HepG2 (cell line): ENCODE data around the gene FOXR1. TPM values are rescaled to one million over a fixed set of nuclear protein-coding genes. Genes with fewer than 3 reads are reported as not detected.
A peak's percentile ranks its signal among the peaks of the same experiment; 100 is the strongest.

Source experiments
- ATF1 ChIP-seq: IDR thresholded peaks from 2 replicates; pipeline ENCODE4 v1.6.1; 2016; ENCODE audit warnings: mild to moderate bottlenecking, control low read depth
- CBFB ChIP-seq: sonication (generic); formaldehyde crosslinking; IDR thresholded peaks from 2 replicates; pipeline ENCODE4 v1.4.0; 2020; ENCODE audit warnings: missing genetic modification reagents
- EP300 ChIP-seq, 3 experiments: sonication (generic) in 1 of 3; formaldehyde crosslinking in 1 of 3; IDR thresholded peaks; 2 replicates each; pipeline versions ENCODE4 v1.5.1 to v1.6.1; 2011 to 2020; ENCODE audit warnings: low read depth in 2 of 3, low read length in 2 of 3, borderline replicate concordance in 1 of 3, improper control_type of control experiment in 1 of 3, mild to moderate bottlenecking in 1 of 3, missing genetic modification reagents in 1 of 3, moderate library complexity in 1 of 3
- HIVEP1 ChIP-seq: sonication (generic); formaldehyde crosslinking; IDR thresholded peaks from 2 replicates; pipeline ENCODE4 v1.4.0; 2020; ENCODE audit warnings: mild to moderate bottlenecking, missing genetic modification reagents
- LCORL ChIP-seq, 2 experiments: fragments of 450-650 bp in 1 of 2; sonication (generic) in 1 of 2; formaldehyde crosslinking in 1 of 2; IDR thresholded peaks; 2 replicates each; pipeline versions ENCODE4 v1.5.0 to v1.6.1; 2017 to 2020; ENCODE audit warnings: antibody characterized with exemption in 1 of 2, missing genetic modification reagents in 1 of 2
- MTF1 ChIP-seq: sonication (generic); formaldehyde crosslinking; IDR thresholded peaks from 2 replicates; pipeline ENCODE4 v1.5.0; 2020; ENCODE audit warnings: missing genetic modification reagents
- NFKBIZ ChIP-seq: IDR thresholded peaks from 2 replicates; pipeline ENCODE4 v1.6.1; 2018; ENCODE audit warnings: missing genetic modification reagents, missing compliant biosample characterization
- NFYC ChIP-seq: IDR thresholded peaks from 2 replicates; pipeline ENCODE4 v1.6.1; 2016; ENCODE audit warnings: missing genetic modification reagents, missing compliant biosample characterization
- RELA ChIP-seq: sonication (generic); formaldehyde crosslinking; IDR thresholded peaks from 2 replicates; pipeline ENCODE4 v1.4.0; 2020; ENCODE audit warnings: missing genetic modification reagents
- RFXAP ChIP-seq: sonication (generic); formaldehyde crosslinking; IDR thresholded peaks from 2 replicates; pipeline ENCODE4 v1.4.0; 2020; ENCODE audit warnings: missing genetic modification reagents, borderline replicate concordance
- SATB2 ChIP-seq: sonication (generic); formaldehyde crosslinking; IDR thresholded peaks from 2 replicates; pipeline ENCODE4 v1.5.0; 2020; ENCODE audit warnings: missing genetic modification reagents
- SP5 ChIP-seq: IDR thresholded peaks from 2 replicates; pipeline ENCODE4 v1.6.1; 2016; ENCODE audit warnings: low read depth, borderline replicate concordance
- TOE1 ChIP-seq: sonication (generic); formaldehyde crosslinking; IDR thresholded peaks from 2 replicates; pipeline ENCODE4 v1.4.0; 2020; ENCODE audit warnings: mild to moderate bottlenecking, missing genetic modification reagents
- ZFP36L1 ChIP-seq: sonication (generic); formaldehyde crosslinking; IDR thresholded peaks from 2 replicates; pipeline ENCODE4 v1.8.0; 2022; ENCODE audit warnings: mild to moderate bottlenecking, missing genetic modification reagents, moderate library complexity
- ZMYM3 ChIP-seq: sonication (generic); formaldehyde crosslinking; IDR thresholded peaks from 2 replicates; pipeline ENCODE4 v1.5.1; 2020; ENCODE audit warnings: mild to moderate bottlenecking, missing genetic modification reagents
- ZNF124 ChIP-seq: sonication (generic); formaldehyde crosslinking; IDR thresholded peaks from 2 replicates; pipeline ENCODE4 v1.4.0; 2020; ENCODE audit warnings: missing genetic modification reagents
- ZNF20 ChIP-seq: sonication (generic); formaldehyde crosslinking; IDR thresholded peaks from 2 replicates; pipeline ENCODE4 v1.4.0; 2020; ENCODE audit warnings: mild to moderate bottlenecking, moderate library complexity, missing genetic modification reagents
- ZNF282 ChIP-seq: fragments of 450-650 bp; IDR thresholded peaks from 2 replicates; pipeline ENCODE4 v1.6.1; 2018; ENCODE audit not compliant: partially characterized antibody
- ZNF333 ChIP-seq: sonication (generic); formaldehyde crosslinking; IDR thresholded peaks from 2 replicates; pipeline ENCODE4 v1.4.0; 2020; ENCODE audit warnings: mild to moderate bottlenecking, missing genetic modification reagents, borderline replicate concordance
- ZNF343 ChIP-seq: sonication (generic); formaldehyde crosslinking; IDR thresholded peaks from 2 replicates; pipeline ENCODE4 v1.4.0; 2020; ENCODE audit warnings: mild to moderate bottlenecking, missing genetic modification reagents
- ZNF543 ChIP-seq: sonication (generic); formaldehyde crosslinking; IDR thresholded peaks from 2 replicates; pipeline ENCODE4 v1.4.0; 2020; ENCODE audit warnings: mild to moderate bottlenecking, missing genetic modification reagents
- ZNF605 ChIP-seq: sonication (generic); formaldehyde crosslinking; IDR thresholded peaks from 2 replicates; pipeline ENCODE4 v1.8.0; 2022; ENCODE audit warnings: mild to moderate bottlenecking, missing genetic modification reagents
- ZNF776 ChIP-seq: sonication (generic); formaldehyde crosslinking; IDR thresholded peaks from 2 replicates; pipeline ENCODE4 v1.4.0; 2020; ENCODE audit warnings: mild to moderate bottlenecking, missing genetic modification reagents
- ZSCAN25 ChIP-seq: sonication (generic); formaldehyde crosslinking; IDR thresholded peaks from 2 replicates; pipeline ENCODE4 v1.8.0; 2022; ENCODE audit warnings: mild to moderate bottlenecking, missing genetic modification reagents
- polyA plus RNA-seq, 8 experiments: library from polyadenylated mRNA; depleted of rRNA in 3 of 8; stranded (reverse) in 7 of 8; unstranded in 1 of 8; fragments of >200 nt; fragmentation: Illumina TruSeq in 4 of 8; extraction: Trizol in 4 of 8; gene quantifications; 2 replicates each; pipeline versions ENCODE4 v1.2.1 to v1.2.3, GENCODE V29; 2011 to 2016; ENCODE audit warnings: low read depth in 4 of 8, missing spikeins in 1 of 8, mixed read lengths in 1 of 8; ENCODE audit not compliant: insufficient read depth in 1 of 8
- total RNA-seq, 5 experiments: library from RNA; depleted of rRNA; stranded (reverse); fragments of >200 nt; fragmentation: Illumina TruSeq; extraction: Trizol; gene quantifications; 2 replicates each; pipeline ENCODE4 v1.2.3, GENCODE V29; 2016; ENCODE audit warnings: low read depth in 1 of 5
- TF ChIP-seq, protein P1 (sequence below): sonication (generic); formaldehyde crosslinking; IDR thresholded peaks from 2 replicates; pipeline ENCODE4 v1.5.0; 2020; ENCODE audit warnings: mild to moderate bottlenecking, missing genetic modification reagents, borderline replicate concordance
- TF ChIP-seq, protein P2 (sequence below): IDR thresholded peaks from 2 replicates; pipeline ENCODE4 v1.6.1; 2016; ENCODE audit warnings: missing genetic modification reagents, missing compliant biosample characterization
- TF ChIP-seq, protein P3 (sequence below): sonication (generic); formaldehyde crosslinking; IDR thresholded peaks from 2 replicates; pipeline ENCODE4 v1.8.0; 2022; ENCODE audit warnings: missing genetic modification reagents, mild to moderate bottlenecking, borderline replicate concordance

FOXR1 gene
- total and polyA plus RNA-seq, 2 of the 13 experiments (the other 11 are each of a cell fraction or from before 2014, with no cell fraction given) = not detected

DNA sequence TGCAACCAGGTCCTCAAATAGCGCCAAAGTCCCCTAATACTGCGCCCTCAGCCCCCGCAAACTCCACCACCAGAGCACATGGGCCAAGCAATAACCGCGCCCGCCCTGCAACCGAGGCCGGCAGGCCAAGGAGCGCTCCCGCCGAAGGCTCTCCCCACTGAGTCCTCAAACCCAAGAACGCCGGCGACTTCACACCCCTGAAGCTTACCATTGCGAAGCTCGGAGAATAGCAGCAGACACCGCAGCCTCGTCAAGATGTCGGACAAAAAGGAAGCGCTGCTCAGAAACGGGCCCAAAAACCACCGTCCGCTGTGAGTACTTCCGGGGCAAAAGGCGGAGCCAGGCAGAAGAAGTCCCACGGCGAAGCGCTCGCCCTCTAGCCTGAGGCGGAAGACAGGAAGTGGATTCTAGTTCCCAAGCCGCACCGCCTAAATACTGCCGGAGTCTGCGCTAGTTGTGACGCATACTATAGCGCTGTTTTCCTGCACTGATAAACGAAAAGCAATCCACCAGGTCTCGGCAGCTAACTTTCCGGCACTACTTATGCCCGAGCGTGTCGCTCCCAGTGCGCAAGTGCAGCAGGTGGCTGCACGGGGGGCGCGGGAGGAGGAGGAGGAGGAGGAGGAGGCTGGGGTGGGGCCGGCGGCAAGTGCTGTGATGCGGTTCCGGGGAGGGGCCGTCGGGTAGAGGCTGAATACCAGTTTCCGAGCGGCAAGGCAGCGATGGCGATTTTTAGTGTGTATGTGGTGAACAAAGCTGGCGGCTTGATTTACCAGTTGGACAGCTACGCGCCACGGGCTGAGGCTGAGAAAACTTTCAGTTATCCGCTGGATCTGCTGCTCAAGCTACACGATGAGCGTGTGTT, 46.7 kb downstream of the FOXR1 start, which contains the start of the genes RPS25 and TRAPPC4 (continued):
- TF ChIP-seq, protein P1, sequence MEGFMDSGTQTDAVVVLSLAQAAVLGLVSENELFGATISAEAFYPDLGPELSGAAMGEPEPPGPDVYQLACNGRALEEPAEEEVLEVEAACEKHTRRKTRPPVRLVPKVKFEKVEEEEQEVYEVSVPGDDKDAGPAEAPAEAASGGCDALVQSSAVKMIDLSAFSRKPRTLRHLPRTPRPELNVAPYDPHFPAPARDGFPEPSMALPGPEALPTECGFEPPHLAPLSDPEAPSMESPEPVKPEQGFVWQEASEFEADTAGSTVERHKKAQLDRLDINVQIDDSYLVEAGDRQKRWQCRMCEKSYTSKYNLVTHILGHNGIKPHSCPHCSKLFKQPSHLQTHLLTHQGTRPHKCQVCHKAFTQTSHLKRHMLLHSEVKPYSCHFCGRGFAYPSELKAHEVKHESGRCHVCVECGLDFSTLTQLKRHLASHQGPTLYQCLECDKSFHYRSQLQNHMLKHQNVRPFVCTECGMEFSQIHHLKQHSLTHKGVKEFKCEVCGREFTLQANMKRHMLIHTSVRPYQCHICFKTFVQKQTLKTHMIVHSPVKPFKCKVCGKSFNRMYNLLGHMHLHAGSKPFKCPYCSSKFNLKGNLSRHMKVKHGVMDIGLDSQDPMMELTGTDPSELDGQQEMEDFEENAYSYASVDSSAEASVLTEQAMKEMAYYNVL (CRISPR knock-in tag) = peak; percentile 25; the same call in 1 of the 2 replicates
- TF ChIP-seq ZSCAN25 (CRISPR knock-in tag) (no peak), RFXAP (CRISPR knock-in tag) (peak; percentile 83; the same call in 1 of the 2 replicates), ZNF124 (CRISPR knock-in tag) (peak; percentile 82; the same call in 1 of the 2 replicates), ATF1 (CRISPR knock-in tag) (peak; percentile 87), CBFB (CRISPR knock-in tag) (peak; percentile 66; the same call in 1 of the 2 replicates), SATB2 (CRISPR knock-in tag) (0 out of 2 replicates have a peak, but pooled peaks have one; percentile 58), NFYC (peak; percentile 61), SP5 (CRISPR knock-in tag) (peak; percentile 60), ZNF605 (CRISPR knock-in tag) (peak; percentile 83), ZNF333 (peak; percentile 65; the same call in 1 of the 2 replicates), EP300 (IDR thresholded peaks at IDR 0.05; ENCODE audit: low read depth in 2 of 2, low read length in 2 of 2) (peak in 1 of 2 experiments; percentile 41; a peak in 1 of 4 replicates), EP300 (CRISPR knock-in tag; IDR thresholded peaks at IDR 0.05; ENCODE audit: borderline replicate concordance) (peak; percentile 33; the same call in 1 of the 2 replicates), ZNF282 (no peak), LCORL (IDR thresholded peaks at IDR 0.05) (peak; percentile 29; the same call in 1 of the 2 replicates), LCORL (CRISPR knock-in tag; IDR thresholded peaks at IDR 0.05) (peak; percentile 30; the same call in 1 of the 2 replicates), MTF1 (CRISPR knock-in tag) (no peak), TOE1 (CRISPR knock-in tag) (no peak), ZNF543 (CRISPR knock-in tag) (no peak; the same call in 1 of the 2 replicates), ZNF343 (CRISPR knock-in tag) (0 out of 2 replicates have a peak, but pooled peaks have one; percentile 55), HIVEP1 (CRISPR knock-in tag) (peak; percentile 78; the same call in 1 of the 2 replicates), NFKBIZ (0 out of 2 replicates have a peak, but pooled peaks have one; percentile 32), ZMYM3 (CRISPR knock-in tag) (0 out of 2 replicates have a peak, but pooled peaks have one; percentile 10), RELA (CRISPR knock-in tag) (no peak), ZNF776 (peak; percentile 45; the same call in 1 of the 2 replicates), ZFP36L1 (CRISPR knock-in tag) (0 out of 2 replicates have a peak, but pooled peaks have one; percentile 48), ZNF20 (CRISPR knock-in tag) (0 out of 2 replicates have a peak, but pooled peaks have one; percentile 21)
- TF ChIP-seq, protein P2, sequence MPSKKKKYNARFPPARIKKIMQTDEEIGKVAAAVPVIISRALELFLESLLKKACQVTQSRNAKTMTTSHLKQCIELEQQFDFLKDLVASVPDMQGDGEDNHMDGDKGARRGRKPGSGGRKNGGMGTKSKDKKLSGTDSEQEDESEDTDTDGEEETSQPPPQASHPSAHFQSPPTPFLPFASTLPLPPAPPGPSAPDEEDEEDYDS (CRISPR knock-in tag) = peak; percentile 88
- TF ChIP-seq, protein P3, sequence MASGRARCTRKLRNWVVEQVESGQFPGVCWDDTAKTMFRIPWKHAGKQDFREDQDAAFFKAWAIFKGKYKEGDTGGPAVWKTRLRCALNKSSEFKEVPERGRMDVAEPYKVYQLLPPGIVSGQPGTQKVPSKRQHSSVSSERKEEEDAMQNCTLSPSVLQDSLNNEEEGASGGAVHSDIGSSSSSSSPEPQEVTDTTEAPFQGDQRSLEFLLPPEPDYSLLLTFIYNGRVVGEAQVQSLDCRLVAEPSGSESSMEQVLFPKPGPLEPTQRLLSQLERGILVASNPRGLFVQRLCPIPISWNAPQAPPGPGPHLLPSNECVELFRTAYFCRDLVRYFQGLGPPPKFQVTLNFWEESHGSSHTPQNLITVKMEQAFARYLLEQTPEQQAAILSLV (CRISPR knock-in tag) = peak; percentile 40; the same call in 1 of the 2 replicates
